HG02642 (cell line): ENCODE data around the gene ADAMTS10.
"Not testable (repeated sequence)": the region's sequence is repeated elsewhere in the genome, so short reads cannot be mapped to it uniquely, and the experiment has no call there.

Source experiments
- ATAC-seq: cut with Tn5 transposase; IDR thresholded peaks from one replicate; pipeline ENCODE4 v1.9.1; 2021; ENCODE audit warnings: mild to moderate bottlenecking; ENCODE audit not compliant: unreplicated experiment, poor library complexity

Gene ADAMTS10

GRCh38 chr19:8629184-8629583 lies 18.7 kb upstream of the ADAMTS10 start:
- ATAC-seq = no peak

- no peak for ATAC-seq
Measured at GRCh38 chr19:8626842-8627241, 16.3 kb upstream of the ADAMTS10 start.

GRCh38 chr19:8622886-8623285 lies 12.4 kb upstream of the ADAMTS10 start:
- not testable (repeated sequence) for ATAC-seq

GRCh38 chr19:8618751-8619150 lies 8.2 kb upstream of the ADAMTS10 start:
- ATAC-seq = no peak

- ATAC-seq = no peak
Measured at GRCh38 chr19:8617984-8618383, 7.5 kb upstream of the ADAMTS10 start.

GRCh38 chr19:8617325-8617724 lies 6.8 kb upstream of the ADAMTS10 start:
- ATAC-seq = not testable (repeated sequence)

GRCh38 chr19:8616861-8617260 lies 6.3 kb upstream of the ADAMTS10 start:
- ATAC-seq = no peak

- ATAC-seq = no peak
Measured at GRCh38 chr19:8615813-8616596, 5.5 kb upstream of the ADAMTS10 start.

- ATAC-seq = no peak
Measured at GRCh38 chr19:8615024-8615423, 4.5 kb upstream of the ADAMTS10 start.

- ATAC-seq = no peak
Measured at GRCh38 chr19:8614455-8614854, 3.9 kb upstream of the ADAMTS10 start.

- ATAC-seq = no peak
Measured at GRCh38 chr19:8612807-8613171, 2.3 kb upstream of the ADAMTS10 start.

GRCh38 chr19:8611877-8612806 lies 1.6 kb upstream of the ADAMTS10 start:
- ATAC-seq = no peak

- no peak for ATAC-seq
Measured at GRCh38 chr19:8611391-8611876, 919 bp upstream of the ADAMTS10 start.

GRCh38 chr19:8610936-8611300 lies 403 bp upstream of the ADAMTS10 start:
- no peak for ATAC-seq

- ATAC-seq = no peak
Measured at GRCh38 chr19:8609279-8610040, 1.1 kb downstream of the ADAMTS10 start.

GRCh38 chr19:8608941-8609278 lies 1.6 kb downstream of the ADAMTS10 start:
- no peak for ATAC-seq

- ATAC-seq = no peak
Measured at GRCh38 chr19:8607386-8607785, 3.1 kb downstream of the ADAMTS10 start.

- no peak for ATAC-seq
Measured at GRCh38 chr19:8605514-8605913, 5.0 kb downstream of the ADAMTS10 start.

- no peak for ATAC-seq
Measured at GRCh38 chr19:8601796-8602195, 8.7 kb downstream of the ADAMTS10 start.

GRCh38 chr19:8600816-8601215 lies 9.7 kb downstream of the ADAMTS10 start:
- ATAC-seq = no peak

- ATAC-seq = no peak
Measured at GRCh38 chr19:8600064-8600463, 10.5 kb downstream of the ADAMTS10 start.
